Stimulated activated CD8-positive, alpha-beta memory T cell treated with anti-CD3 and anti-CD28 coated beads, Interleukin-7, amount 100 ng/mL, for 24 hours (primary cell): ENCODE results near the gene FAM219A.
"Not testable (repeated sequence)": the region's sequence is repeated elsewhere in the genome, so short reads cannot be mapped to it uniquely, and the experiment has no call there.

Source experiments
- DNase-seq: peaks from one replicate; pipeline ENCODE4 v3.0.0-alpha.2; 2020; ENCODE audit warnings: low read depth

The FAM219A gene

DNA sequence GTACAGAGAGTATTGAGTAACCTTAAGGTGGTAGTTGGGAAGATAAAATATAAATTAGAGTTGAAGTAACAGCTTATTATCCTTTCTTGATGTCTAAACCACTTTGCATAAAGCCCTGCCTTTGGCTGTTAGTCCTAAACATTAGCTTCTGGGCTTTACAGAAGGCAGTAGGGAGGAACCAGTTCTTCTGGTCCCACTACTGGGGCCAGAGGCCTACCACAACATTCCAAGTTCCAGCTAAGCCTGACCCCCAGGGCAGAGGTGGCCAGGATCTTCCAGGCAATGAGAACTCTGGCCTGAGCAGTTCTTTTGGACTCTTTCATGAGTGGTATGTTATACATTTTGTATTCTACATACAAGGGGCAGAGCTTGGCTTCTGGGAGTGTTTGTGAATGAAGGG lies 26.3 kb upstream of the FAM219A start:
- no peak for DNase-seq

DNA sequence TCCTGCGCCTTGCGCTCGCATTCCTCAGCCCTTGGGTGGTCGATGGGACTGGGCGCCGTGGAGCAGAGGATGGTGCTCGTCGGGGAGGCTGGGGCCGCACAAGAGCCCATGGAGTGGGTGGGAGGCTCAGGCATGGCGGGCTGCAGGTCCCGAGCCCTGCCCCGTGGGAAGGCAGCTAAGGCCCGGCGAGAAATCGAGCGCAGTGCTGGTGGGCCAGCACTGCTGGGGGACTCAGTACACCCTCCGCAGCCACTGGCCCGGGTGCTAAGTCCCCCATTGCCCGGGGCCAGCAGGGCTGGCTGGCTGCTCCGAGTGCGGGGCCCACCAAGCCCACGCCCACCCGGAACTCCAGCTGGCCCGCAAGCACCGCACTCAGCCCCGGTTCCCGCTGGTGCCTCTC lies 24.4 kb upstream of the FAM219A start:
- DNase-seq: not testable (repeated sequence)

DNA sequence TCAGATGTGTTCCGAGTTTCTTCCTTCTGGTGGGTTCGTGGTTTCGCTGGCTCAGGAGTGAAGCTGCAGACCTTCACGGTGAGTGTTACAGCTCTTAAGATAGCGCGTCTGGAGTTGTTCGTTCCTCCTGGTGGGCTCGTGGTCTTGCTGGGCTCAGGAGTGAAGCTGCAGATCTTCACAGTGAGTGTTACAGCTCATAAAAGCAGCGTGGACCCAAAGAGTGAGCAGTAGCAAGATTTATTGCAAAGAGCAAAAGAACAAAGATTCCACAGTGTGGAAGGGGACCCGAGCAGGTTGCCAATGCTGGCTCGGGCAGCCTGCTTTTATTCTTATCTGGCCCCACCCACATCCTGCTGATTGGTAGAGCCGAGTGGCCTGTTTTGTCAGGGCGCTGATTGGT lies 23.2 kb upstream of the FAM219A start:
- DNase-seq: not testable (repeated sequence)

DNA sequence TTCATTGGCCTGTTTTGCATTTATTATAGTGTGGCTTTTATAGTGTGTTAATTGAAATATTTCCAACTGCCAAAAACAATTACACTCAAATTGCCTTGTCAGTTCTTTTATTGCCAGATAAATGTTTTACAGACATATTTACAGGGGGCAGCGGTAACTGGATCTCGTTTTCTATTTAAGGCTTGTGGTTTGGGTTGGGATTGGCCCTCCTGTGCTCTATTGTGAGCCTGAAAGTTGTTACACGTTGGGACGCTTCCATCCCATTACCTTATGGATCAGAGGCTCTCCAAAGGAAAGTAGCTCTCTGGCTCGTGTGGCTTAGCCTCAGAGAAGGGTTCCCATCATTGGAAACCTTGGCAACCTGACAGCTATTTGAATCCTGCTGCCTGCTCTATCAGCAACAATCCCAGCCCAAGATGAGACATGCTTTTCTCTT lies 21.1 kb upstream of the FAM219A start:
- no peak for DNase-seq

DNA sequence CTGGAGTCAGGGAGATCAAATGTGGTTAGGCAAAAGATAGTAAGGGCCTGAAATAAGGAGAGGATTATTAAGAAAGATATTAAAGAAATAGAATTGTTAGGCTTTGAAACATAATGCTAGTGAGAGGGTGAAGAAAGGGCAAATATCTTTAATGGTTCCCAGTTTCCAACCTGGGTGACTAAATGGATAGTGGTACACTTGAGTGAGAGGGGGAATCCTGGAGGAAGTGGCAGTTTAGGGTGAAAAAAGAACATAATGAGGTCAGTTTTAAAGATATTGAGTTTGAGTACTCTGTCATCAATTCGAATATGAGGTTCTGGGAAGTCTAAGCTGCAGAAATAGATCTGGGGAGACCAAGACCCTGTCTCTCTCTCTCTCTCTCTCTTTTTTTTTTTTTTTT lies 19.2 kb upstream of the FAM219A start:
- no peak for DNase-seq

DNA sequence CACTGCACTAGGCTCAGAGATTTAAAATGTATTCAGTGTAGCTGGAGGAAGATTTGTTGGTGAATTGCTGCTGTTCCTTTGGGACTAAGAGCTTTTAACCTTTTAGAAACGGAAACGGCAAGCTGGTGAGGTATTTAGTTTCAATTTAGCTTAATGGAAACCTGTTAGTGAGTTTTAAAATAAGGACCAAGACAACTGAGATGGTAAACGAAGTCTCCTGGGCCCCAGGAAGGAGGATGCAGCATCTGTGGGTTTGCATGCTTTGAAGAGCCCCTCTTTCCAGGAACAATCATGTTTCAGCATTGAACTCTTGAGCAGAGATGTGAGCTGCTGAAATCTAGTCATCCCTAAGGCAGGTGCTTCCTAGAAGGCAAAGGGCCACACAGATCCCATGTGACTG lies 16.7 kb upstream of the FAM219A start:
- no peak for DNase-seq

GRCh38 chr9:34465468-34465867 lies 7.1 kb upstream of the FAM219A start:
- no peak for DNase-seq

DNA sequence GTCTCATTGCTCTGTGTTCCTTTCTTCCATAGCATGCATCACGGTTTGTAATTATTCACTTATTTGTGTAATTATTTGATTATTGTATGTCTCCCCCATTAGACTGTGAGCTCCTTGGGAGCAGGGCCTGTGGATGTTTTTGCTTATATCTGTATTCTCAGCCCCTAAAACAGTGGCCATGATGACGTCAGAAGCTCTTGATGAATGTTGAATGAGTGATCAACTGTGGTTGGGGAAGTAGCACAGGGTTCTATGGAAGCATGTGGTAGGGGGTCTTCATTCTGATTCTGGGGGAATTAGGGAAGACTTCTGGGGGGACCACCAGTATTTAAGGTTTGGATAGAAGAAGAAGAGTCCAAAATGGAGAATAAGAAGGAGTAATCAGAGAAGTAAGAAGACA lies 6.2 kb upstream of the FAM219A start:
- no peak for DNase-seq

DNA sequence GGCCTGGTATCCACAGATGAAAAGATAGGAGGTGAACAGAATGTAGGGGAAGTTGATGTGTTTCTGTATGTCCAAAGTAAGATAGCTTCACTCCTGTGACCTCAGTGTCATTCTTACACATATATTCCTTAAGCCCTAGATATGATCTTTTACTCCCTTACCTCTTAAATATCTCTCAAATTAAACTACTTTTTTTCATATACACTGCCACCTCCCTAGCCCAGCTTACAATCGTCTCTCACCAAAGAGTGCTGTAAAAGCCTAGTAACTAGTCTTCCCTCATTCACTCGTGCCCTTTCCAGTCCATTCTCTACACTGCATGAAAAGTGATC lies 5.5 kb upstream of the FAM219A start:
- no peak for DNase-seq

DNA sequence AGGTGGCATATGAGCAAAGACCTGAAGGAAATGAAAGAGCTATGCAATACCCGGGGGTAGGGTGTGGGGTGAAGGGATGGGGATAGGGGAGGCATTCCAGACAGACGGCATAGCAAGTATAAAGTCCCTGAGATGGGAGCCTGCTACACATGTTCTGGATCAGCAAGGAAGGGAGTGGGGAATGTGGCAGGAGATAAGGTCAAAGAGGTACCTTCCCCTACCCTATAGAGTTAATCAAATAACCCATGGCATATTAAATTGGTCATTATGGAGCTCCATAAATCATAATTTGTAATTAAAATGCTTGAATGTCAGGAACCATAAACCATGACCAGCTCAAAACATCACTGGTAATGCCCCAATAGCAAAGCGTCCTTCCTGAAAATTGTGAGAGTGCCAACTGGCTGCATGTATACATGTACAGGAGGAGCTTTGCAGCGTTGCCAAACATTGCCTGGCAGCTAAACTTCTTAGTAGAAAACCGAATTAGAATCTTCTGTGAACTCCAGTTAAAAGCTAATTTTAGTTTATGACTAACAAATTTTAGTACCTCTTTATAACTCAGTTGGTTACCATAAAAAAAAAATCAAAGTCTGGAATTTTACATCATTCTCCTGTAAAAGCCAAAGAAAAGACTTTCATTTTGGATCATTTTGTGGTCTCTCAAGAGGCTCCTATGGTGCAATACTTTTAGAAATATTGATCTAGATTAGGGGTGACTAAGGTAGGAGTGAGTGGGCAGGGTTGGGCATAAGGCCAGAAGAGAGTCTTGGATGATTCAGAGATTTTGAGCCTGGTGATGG lies 4.9 kb upstream of the FAM219A start:
- DNase-seq: peak; percentile 41

- no peak for DNase-seq
Observed at GRCh38 chr9:34459941-34460340, 1.6 kb upstream of the FAM219A start.

DNA sequence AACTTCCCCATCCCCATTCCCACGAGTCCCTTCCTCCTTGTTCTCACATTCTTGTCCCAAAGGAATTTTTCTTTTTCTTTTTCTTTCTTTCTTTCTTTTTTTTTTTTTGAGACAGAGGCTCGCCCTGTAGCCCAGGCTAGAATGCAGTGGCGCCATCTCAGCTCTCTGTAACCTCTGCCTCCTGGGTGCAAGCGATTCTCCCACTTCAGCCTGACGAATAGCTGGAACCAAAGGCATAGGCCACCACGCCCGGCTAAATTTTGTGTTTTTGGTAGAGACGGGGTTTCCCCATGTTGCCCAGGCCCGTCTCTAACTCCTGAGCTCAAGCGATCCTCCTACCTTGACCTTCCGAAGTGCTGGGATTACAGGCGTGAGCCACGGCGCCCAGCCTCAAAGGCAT lies 986 bp upstream of the FAM219A start:
- no peak for DNase-seq

DNA sequence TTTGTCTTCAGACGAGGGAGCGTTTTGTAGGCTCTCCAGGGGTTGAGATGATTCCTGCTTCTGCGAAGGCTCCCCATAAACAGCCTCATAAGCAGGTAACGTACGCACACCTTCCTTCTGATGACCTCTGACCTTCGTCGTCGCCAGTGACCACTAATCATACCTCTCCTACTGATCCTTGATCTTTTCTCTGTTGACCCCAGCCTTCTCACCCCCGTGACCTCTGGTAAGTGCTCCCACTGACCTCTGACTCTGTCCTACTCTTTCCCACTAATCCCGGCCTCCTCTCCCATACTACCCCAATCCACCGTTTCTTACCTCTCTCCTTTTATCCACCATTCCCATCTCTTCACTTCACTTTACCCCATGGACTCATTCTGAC lies 580 bp upstream of the FAM219A start:
- no peak for DNase-seq

DNA sequence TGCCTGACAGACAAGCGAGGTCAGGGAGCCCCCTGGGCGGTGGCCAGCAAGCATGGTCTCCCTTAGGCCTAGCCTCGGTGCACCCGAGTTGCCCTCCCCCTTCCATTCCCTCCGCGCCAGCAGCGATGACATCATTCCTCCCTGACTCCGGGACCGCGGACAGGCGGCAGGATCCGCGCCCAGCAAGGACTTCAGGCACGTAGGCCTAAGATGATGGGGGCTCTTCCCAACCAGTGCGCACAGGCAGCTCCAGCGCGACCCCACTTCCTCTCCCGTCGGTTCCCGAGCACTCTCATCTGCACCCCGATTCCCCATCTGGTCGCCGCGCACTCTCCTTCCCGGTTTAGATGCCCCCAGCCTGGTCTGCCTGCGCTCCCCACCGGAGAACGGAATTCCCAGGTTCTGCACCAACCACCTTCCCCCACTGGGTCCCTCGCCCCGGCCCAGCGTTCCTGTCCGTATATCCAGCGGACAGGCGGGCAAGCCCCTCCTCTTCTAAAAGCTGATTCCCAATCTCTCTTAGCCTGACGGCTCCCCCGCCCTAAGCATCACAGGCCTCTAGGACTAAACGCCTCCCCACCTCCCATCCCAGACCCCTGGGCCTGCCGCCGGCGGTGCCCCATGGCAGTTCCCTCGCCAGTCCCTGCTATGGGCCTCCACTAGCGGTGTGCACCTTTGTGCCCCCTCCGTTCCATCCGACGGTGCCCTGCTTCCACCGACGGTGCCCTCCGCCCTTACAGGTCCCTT lies 931 bp downstream of the FAM219A start:
- DNase-seq: no peak

- DNase-seq: no peak
Observed at GRCh38 chr9:34456746-34457145, 1.6 kb downstream of the FAM219A start.

DNA sequence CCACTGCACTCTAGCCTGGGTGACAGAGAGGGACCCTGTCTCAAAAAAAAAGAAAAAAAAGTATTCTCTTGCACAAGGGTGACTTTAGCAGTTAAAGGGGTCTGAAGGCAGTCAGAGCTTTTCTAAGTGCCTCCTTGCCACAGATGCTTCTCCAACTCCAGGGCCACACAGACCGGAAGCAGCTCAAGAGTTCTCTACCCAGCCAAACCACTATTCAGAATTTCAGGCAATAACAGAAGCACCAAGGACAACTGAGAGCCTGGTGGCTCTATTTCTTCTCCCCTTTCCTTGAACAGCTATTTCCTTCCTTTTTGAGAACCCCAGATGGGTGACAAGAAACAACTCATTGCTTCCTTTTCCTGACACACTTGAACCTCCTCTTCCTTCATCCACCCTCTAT lies 2.2 kb downstream of the FAM219A start:
- no peak for DNase-seq

DNA sequence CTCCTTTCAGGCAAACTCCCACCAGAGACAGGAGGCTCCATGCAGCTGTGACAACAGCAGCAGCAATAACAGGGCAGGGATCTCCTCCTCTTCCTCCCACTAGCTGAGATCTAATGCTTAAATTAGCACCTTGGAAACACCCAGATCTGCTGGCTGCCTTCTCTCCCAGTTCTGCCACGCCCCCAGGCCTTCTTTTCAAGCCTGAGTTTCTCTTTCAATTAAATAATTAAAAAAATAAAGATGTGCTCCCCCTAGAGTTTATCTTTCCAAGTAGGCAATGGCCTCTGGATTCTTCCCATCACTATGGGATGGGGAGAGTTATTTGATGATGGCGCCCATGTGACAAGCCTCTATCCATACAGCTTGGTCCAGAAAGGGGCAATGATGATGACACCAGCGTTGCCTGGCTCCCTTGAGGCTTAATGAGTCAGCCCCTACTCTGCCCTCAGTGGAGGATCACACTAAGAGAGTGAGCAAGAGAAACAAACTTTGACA lies 3.8 kb downstream of the FAM219A start:
- no peak for DNase-seq

- DNase-seq: no peak
Observed at GRCh38 chr9:34452568-34452967, 5.8 kb downstream of the FAM219A start.

DNA sequence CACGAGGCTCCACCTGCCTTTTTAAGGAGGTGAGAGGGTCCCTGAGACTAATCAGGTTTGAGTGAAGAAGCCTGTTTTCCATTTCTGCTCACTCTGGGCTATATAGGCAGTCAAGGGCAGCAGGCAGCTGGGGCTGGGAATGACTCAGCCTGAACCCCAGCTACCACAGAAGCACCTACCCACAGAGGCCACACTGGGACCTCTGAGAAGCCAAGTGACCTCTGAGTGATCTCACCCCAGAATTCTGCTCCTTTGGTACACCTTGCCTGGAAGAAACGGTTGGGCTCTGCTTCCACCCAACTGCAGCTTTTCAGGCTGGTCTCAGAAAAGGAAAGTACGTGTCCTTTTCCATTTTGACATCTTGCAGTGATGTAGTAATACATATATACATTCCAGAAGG lies 6.8 kb downstream of the FAM219A start:
- DNase-seq: no peak

DNA sequence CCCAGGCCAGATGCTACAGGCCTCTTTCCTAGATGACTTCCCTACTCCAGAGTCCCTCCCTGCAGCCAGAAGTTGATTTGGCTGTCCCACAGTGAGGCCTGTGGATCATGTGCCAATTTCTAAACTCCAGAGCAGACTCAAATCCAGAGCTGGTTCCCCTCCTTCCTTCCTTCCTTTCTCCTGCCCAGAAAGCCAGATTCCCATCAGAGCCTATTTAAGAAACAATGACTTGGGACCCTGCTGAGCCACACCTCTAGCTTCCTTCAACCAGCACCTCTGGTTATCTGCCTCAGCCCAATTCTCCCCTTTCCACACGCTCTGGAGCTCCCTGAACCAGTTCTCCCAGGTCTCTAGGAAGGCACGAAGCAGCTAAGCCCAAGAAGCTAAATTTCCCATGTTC lies 7.2 kb downstream of the FAM219A start:
- no peak for DNase-seq

- DNase-seq: no peak
Observed at GRCh38 chr9:34450644-34451043, 7.7 kb downstream of the FAM219A start.

DNA sequence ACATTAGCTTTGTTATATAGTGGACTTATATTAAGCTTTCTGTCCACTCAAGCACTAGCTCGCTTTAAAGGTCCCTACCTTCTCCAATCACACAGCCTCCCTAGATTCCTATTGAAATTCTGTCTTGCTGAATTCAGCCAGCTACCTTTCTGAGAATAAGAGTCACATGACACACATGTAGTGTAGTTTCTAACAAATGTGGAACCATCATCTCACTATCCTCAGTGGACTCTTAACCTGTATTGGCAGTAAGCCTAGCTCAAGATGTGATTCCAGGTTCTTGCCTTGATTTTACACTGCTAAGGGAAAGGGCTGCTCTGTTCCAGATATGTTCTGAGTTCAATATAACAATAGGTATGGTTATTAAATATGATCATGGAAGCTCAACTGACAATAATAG lies 11.4 kb downstream of the FAM219A start:
- DNase-seq: no peak

GRCh38 chr9:34446468-34446891 lies 11.9 kb downstream of the FAM219A start:
- DNase-seq: no peak

DNA sequence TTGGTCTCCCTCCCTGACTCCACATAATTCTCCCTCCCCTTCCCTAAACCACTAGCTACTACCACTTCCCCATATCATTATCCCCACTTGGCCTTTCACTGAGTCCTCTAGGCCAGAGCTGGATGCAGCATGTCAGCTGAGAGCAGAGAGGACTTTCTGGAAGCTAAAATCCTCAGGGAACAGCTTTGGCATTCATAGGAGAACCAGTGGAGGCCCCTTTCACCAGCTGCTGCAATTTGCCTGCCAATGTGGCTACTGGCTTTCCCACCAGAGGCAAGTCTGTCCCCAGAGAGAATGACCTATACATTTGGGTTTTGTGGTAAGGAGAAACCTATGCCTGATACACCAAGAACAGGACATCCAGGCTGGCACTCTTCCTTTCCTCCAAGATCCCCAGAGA lies 14.4 kb downstream of the FAM219A start:
- DNase-seq: no peak
